ENCODE data around the gene ALOX5AP.

Gene ALOX5AP

GRCh38 chr13:30689752-30690151, 45.6 kb upstream of the ALOX5AP start:
- peak overlapping the region in 1 of 2 experiments; percentile 48; a peak in 2 of 4 replicates for H3K4me3 ChIP-seq (ENCODE audit: low read depth in 1 of 2, low read length in 2 of 2)
- DNase-seq (no peak), ATAC-seq (ENCODE audit: insufficient read depth, low read depth) (no peak)
- TF ChIP-seq EZH2 (IDR thresholded peaks at IDR 0.05; ENCODE audit: borderline replicate concordance, low read depth, low read length, severe bottlenecking) (no peak), CTCF (IDR thresholded peaks at IDR 0.05; ENCODE audit: borderline replicate concordance, extremely low read depth, low read length, poor library complexity, severe bottlenecking) (no peak)
- peak overlapping the region; percentile 53; the same call in 1 of the 2 replicates for H2AFZ ChIP-seq (ENCODE audit: low read depth, low read length)
- H3K4me1 ChIP-seq (ENCODE audit: insufficient read depth, low read length) = peaks cover 21% of the 10 kb centered on the region
- H3K79me2 ChIP-seq (ENCODE audit: insufficient read depth, low read length) = no peaks in the 10 kb centered on the region
- H3K4me2 ChIP-seq (ENCODE audit: insufficient read depth, low read length) = peak overlapping the region; percentile 66
- no peaks in the 10 kb centered on the region for H3K9me3 ChIP-seq (ENCODE audit: insufficient read depth, low read length, severe bottlenecking)
- no peaks in the 10 kb centered on the region for H3K36me3 ChIP-seq (ENCODE audit: insufficient read depth, low read length)
- H3K27ac ChIP-seq (ENCODE audit: low read length) = peak overlapping the region; percentile 61; the same call in 1 of the 2 replicates
- no peak overlapping the region; the same call in 1 of the 2 replicates for H3K9ac ChIP-seq (ENCODE audit: low read depth, low read length)
- no peaks in the 10 kb centered on the region for H3K27me3 ChIP-seq (ENCODE audit: insufficient read depth, low read length, poor library complexity)
- H4K20me1 ChIP-seq (ENCODE audit: insufficient read depth, low read length) = no peaks in the 10 kb centered on the region

- TF ChIP-seq EZH2 (IDR thresholded peaks at IDR 0.05; ENCODE audit: borderline replicate concordance, low read depth, low read length, severe bottlenecking) = no peak
- no peak for TF ChIP-seq CTCF (IDR thresholded peaks at IDR 0.05; ENCODE audit: borderline replicate concordance, extremely low read depth, low read length, poor library complexity, severe bottlenecking)
- Histone ChIP-seq H3K79me2 (ENCODE audit: insufficient read depth, low read length) (no peaks in the 10 kb centered on the region), H3K4me3 (ENCODE audit: low read depth in 1 of 2, low read length in 2 of 2) (peak overlapping the region in 1 of 2 experiments; percentile 48; a peak in 2 of 4 replicates), H3K4me1 (ENCODE audit: insufficient read depth, low read length) (peaks cover 29% of the 10 kb centered on the region), H3K9me3 (ENCODE audit: insufficient read depth, low read length, severe bottlenecking) (no peaks in the 10 kb centered on the region), H3K27ac (ENCODE audit: low read length) (peak overlapping the region; percentile 61), H3K27me3 (ENCODE audit: insufficient read depth, low read length, poor library complexity) (no peaks in the 10 kb centered on the region), H2AFZ (ENCODE audit: low read depth, low read length) (peak overlapping the region; percentile 53), H3K36me3 (ENCODE audit: insufficient read depth, low read length) (no peaks in the 10 kb centered on the region), H4K20me1 (ENCODE audit: insufficient read depth, low read length) (no peaks in the 10 kb centered on the region), H3K4me2 (ENCODE audit: insufficient read depth, low read length) (peak overlapping the region; percentile 66), H3K9ac (ENCODE audit: low read depth, low read length) (peak overlapping the region; percentile 26)
- ATAC-seq (ENCODE audit: insufficient read depth, low read depth) = peak; percentile 82
- DNase-seq = peak; percentile 59
These were observed 44.8 kb upstream of the ALOX5AP start for GRCh38 chr13:30690282-30691188.

- no peak overlapping the region for H3K27ac ChIP-seq (ENCODE audit: low read length)
- no peak for DNase-seq
- TF ChIP-seq CTCF (IDR thresholded peaks at IDR 0.05; ENCODE audit: borderline replicate concordance, extremely low read depth, low read length, poor library complexity, severe bottlenecking) (no peak), EZH2 (IDR thresholded peaks at IDR 0.05; ENCODE audit: borderline replicate concordance, low read depth, low read length, severe bottlenecking) (no peak)
- H3K4me2 ChIP-seq (ENCODE audit: insufficient read depth, low read length) = no peak overlapping the region
- H3K9ac ChIP-seq (ENCODE audit: low read depth, low read length) = no peak overlapping the region
- H2AFZ ChIP-seq (ENCODE audit: low read depth, low read length) = no peak overlapping the region
- no peaks in the 10 kb centered on the region for H4K20me1 ChIP-seq (ENCODE audit: insufficient read depth, low read length)
- no peak for ATAC-seq (ENCODE audit: insufficient read depth, low read depth)
- no peaks in the 10 kb centered on the region for H3K79me2 ChIP-seq (ENCODE audit: insufficient read depth, low read length)
- H3K4me3 ChIP-seq (ENCODE audit: low read depth in 1 of 2, low read length in 2 of 2) = no peak overlapping the region
- no peaks in the 10 kb centered on the region for H3K9me3 ChIP-seq (ENCODE audit: insufficient read depth, low read length, severe bottlenecking)
- H3K36me3 ChIP-seq (ENCODE audit: insufficient read depth, low read length) = no peaks in the 10 kb centered on the region
- H3K4me1 ChIP-seq (ENCODE audit: insufficient read depth, low read length) = peaks cover 44% of the 10 kb centered on the region
- no peaks in the 10 kb centered on the region for H3K27me3 ChIP-seq (ENCODE audit: insufficient read depth, low read length, poor library complexity)
These were observed 43.2 kb upstream of the ALOX5AP start for GRCh38 chr13:30692113-30692512.
